Renal cortex interstitium (tissue), 11 donors: ENCODE measurements around the gene MT1B. TPM values are rescaled to one million over a fixed set of nuclear protein-coding genes. Genes with fewer than 3 reads are reported as not detected.
A peak's percentile ranks its signal among the peaks of the same experiment; 100 is the strongest.

Experiments used
- DNase-seq, 11 donors: peaks; one replicate each; pipeline ENCODE4 v3.0.0-alpha.2; 2013; ENCODE audit warnings: low read depth in 9 of 11, low spot score in 4 of 11; ENCODE audit errors: extremely low read depth in 1 of 11
- polyA plus RNA-seq, 3 donors: library from polyadenylated mRNA; unstranded; fragments of 120-200 nt; gene quantifications; one replicate each; pipeline ENCODE4 v1.2.1, GENCODE V29; 2013; ENCODE audit not compliant: insufficient read length in 3 of 3

MT1B gene
- polyA plus RNA-seq, 3 donors = not detected

GRCh38 chr16:56679078-56679730 is 27.5 kb downstream of the MT1B start:
- no peak for DNase-seq

- no peak for DNase-seq
Measured at GRCh38 chr16:56679818-56680217, 28.1 kb downstream of the MT1B start.

GRCh38 chr16:56681939-56682702 is 30.4 kb downstream of the MT1B start, which contains the start of gene MT1X:
MT1X (plus strand) TSS chr16:56682470; CDS start chr16:56682541, 71 bp downstream.
- DNase-seq = peak; percentile 49 to 82 (median 73)

- DNase-seq = no peak
Measured at GRCh38 chr16:56682703-56683397, 31.2 kb downstream of the MT1B start.

GRCh38 chr16:56683424-56684172 is 31.9 kb downstream of the MT1B start:
- no peak for DNase-seq

- DNase-seq = no peak
Measured at GRCh38 chr16:56684256-56684925, 32.7 kb downstream of the MT1B start.

DNA sequence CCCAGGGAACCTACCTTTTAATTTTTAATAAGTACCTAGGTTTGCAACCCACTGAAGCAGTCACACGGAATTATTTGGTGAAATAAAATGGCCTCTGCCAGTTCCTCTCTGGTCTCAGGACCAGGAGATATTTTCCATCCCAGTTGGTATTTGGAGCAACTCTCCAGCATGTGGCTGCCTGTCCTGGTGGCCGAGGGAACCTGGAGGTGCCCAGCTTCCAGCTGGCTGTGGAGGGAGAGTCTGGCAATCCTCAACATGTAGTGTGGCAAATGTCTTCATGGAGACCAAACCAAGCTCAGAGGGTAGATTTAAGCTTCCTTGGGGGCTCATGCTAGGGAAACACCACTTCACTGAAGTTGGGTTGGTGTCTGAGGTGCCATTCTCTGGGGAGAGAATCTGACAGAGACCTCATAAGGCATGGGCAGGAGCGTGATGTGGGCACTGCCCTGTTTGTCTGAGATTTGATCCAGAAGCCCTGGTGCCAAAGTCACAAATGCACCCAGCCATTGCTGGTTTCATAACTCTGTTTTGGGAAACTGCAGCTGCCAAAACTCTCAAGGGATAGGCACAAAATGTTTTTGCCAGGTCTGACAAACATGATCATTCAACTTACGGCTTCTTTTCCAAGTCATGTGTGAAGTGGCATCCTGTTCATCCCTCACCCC is 33.4 kb downstream of the MT1B start:
- DNase-seq = no peak

DNA sequence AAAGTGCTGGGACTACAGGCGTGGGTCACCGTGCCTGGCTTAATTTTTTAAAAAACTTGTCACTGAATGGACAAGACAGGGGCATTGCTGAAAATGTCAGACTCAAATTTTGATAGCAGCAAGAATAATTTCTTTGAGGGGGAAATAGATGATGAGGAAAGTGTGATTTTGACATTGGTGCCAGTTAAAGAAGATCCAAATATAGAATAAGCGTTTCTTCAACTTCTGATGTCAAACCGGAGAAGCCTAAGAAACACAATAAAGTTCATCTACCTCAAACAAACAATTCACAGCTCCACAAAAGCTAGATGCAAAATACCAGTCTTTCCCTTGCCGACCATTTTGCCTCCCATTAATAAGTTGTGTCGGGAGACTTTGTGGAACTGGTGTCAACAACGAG is 35.1 kb downstream of the MT1B start:
- DNase-seq = no peak

- no peak for DNase-seq
Measured at GRCh38 chr16:56688762-56689161, 37.1 kb downstream of the MT1B start.

DNA sequence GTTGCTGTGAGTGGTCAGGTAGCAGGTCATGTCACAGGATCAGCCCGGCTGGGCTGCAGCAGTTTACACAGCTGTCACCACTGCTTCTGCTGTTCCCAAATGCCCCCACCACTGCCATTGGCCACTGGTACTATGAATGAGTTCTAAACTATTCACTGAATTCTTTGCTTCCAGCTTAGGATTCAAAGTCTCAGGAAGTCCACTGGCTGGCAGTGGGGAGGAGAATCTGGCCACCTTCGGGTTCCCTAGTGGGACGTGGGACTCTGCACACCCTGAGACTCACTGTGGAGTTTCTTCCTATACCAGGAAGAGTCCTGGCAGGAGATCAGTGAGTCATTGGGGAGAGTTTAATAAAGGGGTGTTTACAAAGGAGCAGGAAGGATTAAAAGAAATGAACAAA is 37.5 kb downstream of the MT1B start:
- DNase-seq = no peak

DNA sequence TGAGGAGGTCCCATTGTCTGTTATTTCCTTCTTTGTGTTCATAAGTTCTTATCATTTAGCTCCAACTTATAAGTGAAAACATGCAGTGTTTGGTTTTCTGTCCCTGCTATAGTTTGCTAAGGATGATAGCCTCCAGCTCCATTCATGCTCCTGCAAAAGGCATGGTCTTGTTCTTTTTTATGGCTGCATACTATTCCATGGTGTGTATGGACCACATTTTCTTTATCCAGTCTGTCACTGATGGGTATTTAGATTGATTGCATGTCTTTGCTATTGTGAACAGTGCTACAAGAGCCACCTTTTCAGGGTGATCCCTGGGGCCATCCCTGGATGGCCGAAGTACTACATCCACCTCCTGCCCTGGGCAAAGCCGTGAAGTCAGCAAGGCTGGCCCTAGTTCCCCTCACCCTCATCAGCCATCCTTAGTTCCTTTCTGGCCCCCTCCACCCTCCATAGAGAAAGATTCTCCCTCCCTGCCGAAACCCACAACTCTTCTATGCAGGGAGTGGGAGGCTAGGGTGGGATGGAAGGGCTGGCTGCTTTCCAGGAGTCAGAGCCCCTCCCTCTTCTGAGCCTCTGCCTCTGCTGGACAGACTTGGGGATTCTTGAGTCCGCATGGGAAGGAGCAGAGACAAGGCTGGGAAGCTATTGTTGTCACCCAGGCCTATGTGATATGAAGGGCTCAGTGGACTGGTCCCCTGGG is 38.9 kb downstream of the MT1B start:
- no peak for DNase-seq

DNA sequence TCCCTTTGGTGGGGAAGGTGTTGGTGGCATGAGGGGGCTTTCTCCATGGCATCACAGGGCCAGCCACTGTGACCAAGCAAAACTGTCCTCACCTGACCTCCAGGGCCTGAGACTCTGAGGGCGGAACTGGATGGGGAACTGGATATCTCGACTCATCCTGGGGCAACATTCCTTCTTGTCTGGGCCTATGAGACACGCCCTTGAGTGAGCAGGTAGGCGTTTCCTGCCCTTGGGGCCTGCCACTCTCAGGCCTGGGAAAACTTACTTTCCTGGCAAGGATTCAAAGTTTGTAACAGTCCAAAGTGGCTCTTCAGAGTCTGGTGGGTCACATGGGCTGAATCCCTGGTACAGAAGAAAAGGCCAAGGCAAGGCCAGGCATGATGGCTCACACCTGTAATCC is 40.2 kb downstream of the MT1B start:
- peak in 3 of 11 donors; percentile 26 to 50 (median 40) for DNase-seq

- DNase-seq = no peak
Measured at GRCh38 chr16:56695246-56695645, 43.6 kb downstream of the MT1B start.

- DNase-seq = no peak
Measured at GRCh38 chr16:56697456-56698155, 45.9 kb downstream of the MT1B start.

- no peak for DNase-seq
Measured at GRCh38 chr16:56700195-56700594, 48.5 kb downstream of the MT1B start.

DNA sequence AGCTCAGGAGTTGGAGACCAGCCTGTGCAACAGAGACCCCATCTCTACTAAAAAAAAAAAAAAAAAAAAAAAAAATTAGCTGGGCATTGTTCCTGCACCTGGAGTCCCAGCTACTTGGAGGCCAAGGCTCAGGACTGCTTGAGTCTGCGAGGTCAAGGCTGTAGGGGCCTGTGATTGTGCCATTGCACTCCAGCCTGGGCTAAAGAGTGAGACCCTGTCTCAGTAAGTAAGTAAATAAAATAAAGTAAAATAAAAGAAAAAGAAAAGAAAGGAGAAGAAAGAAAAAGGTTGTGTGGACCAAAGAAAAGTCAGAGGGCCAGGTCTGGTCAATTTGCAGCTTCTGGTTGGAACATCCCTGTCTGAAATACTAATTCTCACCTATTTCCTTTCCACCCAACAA is 48.9 kb downstream of the MT1B start:
- DNase-seq = no peak

GRCh38 chr16:56701534-56701933 is 49.8 kb downstream of the MT1B start:
- DNase-seq = no peak
